ENCODE measurements around the gene PDE6B.

- TF ChIP-seq EZH2phosphoT487 (IDR thresholded peaks at IDR 0.05; ENCODE audit: borderline replicate concordance, low read depth, low read length): no peak
- no peak for TF ChIP-seq CTCF (conservative IDR thresholded peaks at IDR 0.05; ENCODE audit: low read length)
Measured at GRCh38 chr4:671769-672168, 46.4 kb downstream of the PDE6B start.
